Measurements from ENCODE around the gene GPR135.

Gene GPR135

GRCh38 chr14:59419303-59419702, 45.9 kb downstream of the GPR135 start:
- Histone ChIP-seq H3K79me2 (ENCODE audit: control insufficient read depth, low read length) (no peaks in the 10 kb centered on the region), H3K27ac (ENCODE audit: low read depth, low read length) (no peak overlapping the region), H3K4me1 (ENCODE audit: control insufficient read depth, low read length) (peaks cover 25% of the 10 kb centered on the region), H3K36me3 (ENCODE audit: control insufficient read depth, low read length) (no peaks in the 10 kb centered on the region), H3K4me3 (ENCODE audit: low read length) (no peak overlapping the region), H3F3A (ENCODE audit: control insufficient read depth, insufficient read depth) (no peaks in the 10 kb centered on the region), H3K9me3 (ENCODE audit: control insufficient read depth, insufficient read depth, low read length) (no peaks in the 10 kb centered on the region), H3K9me2 (replicated peaks; ENCODE audit: control insufficient read depth, low read length) (no peaks in the 10 kb centered on the region), H3K27me3 (ENCODE audit: control insufficient read depth, low read length) (no peaks in the 10 kb centered on the region), H4K20me1 (ENCODE audit: control insufficient read depth, insufficient read depth, low read depth, low read length) (no peaks in the 10 kb centered on the region), H3K4me2 (ENCODE audit: low read length) (no peak overlapping the region)
- TF ChIP-seq EZH2phosphoT487 (IDR thresholded peaks at IDR 0.05; ENCODE audit: borderline replicate concordance, low read length) (no peak), CTCF (IDR thresholded peaks at IDR 0.05; ENCODE audit: low read depth, low read length, poor library complexity, severe bottlenecking) (no peak)

GRCh38 chr14:59417311-59417710, 47.9 kb downstream of the GPR135 start:
- Histone ChIP-seq H3K27me3 (ENCODE audit: control insufficient read depth, low read length) (no peaks in the 10 kb centered on the region), H3K4me2 (ENCODE audit: low read length) (no peak overlapping the region), H3K4me1 (ENCODE audit: control insufficient read depth, low read length) (peaks cover 18% of the 10 kb centered on the region), H3K27ac (ENCODE audit: low read depth, low read length) (no peak overlapping the region), H3K79me2 (ENCODE audit: control insufficient read depth, low read length) (no peaks in the 10 kb centered on the region), H3K9me2 (replicated peaks; ENCODE audit: control insufficient read depth, low read length) (no peaks in the 10 kb centered on the region), H3K36me3 (ENCODE audit: control insufficient read depth, low read length) (no peaks in the 10 kb centered on the region), H3F3A (ENCODE audit: control insufficient read depth, insufficient read depth) (no peaks in the 10 kb centered on the region), H4K20me1 (ENCODE audit: control insufficient read depth, insufficient read depth, low read depth, low read length) (no peaks in the 10 kb centered on the region), H3K9me3 (ENCODE audit: control insufficient read depth, insufficient read depth, low read length) (no peaks in the 10 kb centered on the region), H3K4me3 (ENCODE audit: low read length) (no peak overlapping the region)
- TF ChIP-seq EZH2phosphoT487 (IDR thresholded peaks at IDR 0.05; ENCODE audit: borderline replicate concordance, low read length) (no peak), CTCF (IDR thresholded peaks at IDR 0.05; ENCODE audit: low read depth, low read length, poor library complexity, severe bottlenecking) (no peak)

- Histone ChIP-seq H3K9me3 (ENCODE audit: control insufficient read depth, insufficient read depth, low read length) (no peaks in the 10 kb centered on the region), H3K79me2 (ENCODE audit: control insufficient read depth, low read length) (no peaks in the 10 kb centered on the region), H3K36me3 (ENCODE audit: control insufficient read depth, low read length) (no peaks in the 10 kb centered on the region), H4K20me1 (ENCODE audit: control insufficient read depth, insufficient read depth, low read depth, low read length) (no peaks in the 10 kb centered on the region), H3K27me3 (ENCODE audit: control insufficient read depth, low read length) (no peaks in the 10 kb centered on the region), H3K4me3 (ENCODE audit: low read length) (no peak overlapping the region), H3K27ac (ENCODE audit: low read depth, low read length) (no peak overlapping the region), H3K4me2 (ENCODE audit: low read length) (no peak overlapping the region), H3K4me1 (ENCODE audit: control insufficient read depth, low read length) (peaks cover 7% of the 10 kb centered on the region; the same call in 1 of the 2 replicates), H3F3A (ENCODE audit: control insufficient read depth, insufficient read depth) (no peaks in the 10 kb centered on the region), H3K9me2 (replicated peaks; ENCODE audit: control insufficient read depth, low read length) (no peaks in the 10 kb centered on the region)
- TF ChIP-seq EZH2phosphoT487 (IDR thresholded peaks at IDR 0.05; ENCODE audit: borderline replicate concordance, low read length) = no peak
- no peak for TF ChIP-seq CTCF (IDR thresholded peaks at IDR 0.05; ENCODE audit: low read depth, low read length, poor library complexity, severe bottlenecking)
These were observed 49.2 kb downstream of the GPR135 start for GRCh38 chr14:59415836-59416602.
